Mucosa of stomach (tissue), 1 donor: Measurements from ENCODE around the gene SEMA4D.

Source experiments
- H3K27me3 ChIP-seq: one replicate; pipeline ENCODE4 v1.7.0; 2013; ENCODE audit warnings: mild to moderate bottlenecking, low read length; ENCODE audit not compliant: control insufficient read depth, insufficient read depth
- H3K36me3 ChIP-seq: one replicate; pipeline ENCODE4 v1.7.0; 2013; ENCODE audit warnings: low read length; ENCODE audit not compliant: control insufficient read depth, insufficient read depth
- H3K4me1 ChIP-seq: one replicate; pipeline ENCODE4 v1.7.0; 2013; ENCODE audit warnings: mild to moderate bottlenecking, low read length; ENCODE audit not compliant: control insufficient read depth, insufficient read depth
- H3K4me3 ChIP-seq: one replicate; pipeline ENCODE4 v1.7.0; 2013; ENCODE audit warnings: low read length
- H3K9ac ChIP-seq: one replicate; pipeline ENCODE4 v1.7.0; 2013; ENCODE audit warnings: mild to moderate bottlenecking, low read length, moderate library complexity
- H3K9me3 ChIP-seq: one replicate; pipeline ENCODE4 v1.7.0; 2013; ENCODE audit warnings: mild to moderate bottlenecking, low read length, moderate library complexity; ENCODE audit not compliant: control insufficient read depth
- donor health status: Pancreatic carcinoma.

The SEMA4D gene

DNA sequence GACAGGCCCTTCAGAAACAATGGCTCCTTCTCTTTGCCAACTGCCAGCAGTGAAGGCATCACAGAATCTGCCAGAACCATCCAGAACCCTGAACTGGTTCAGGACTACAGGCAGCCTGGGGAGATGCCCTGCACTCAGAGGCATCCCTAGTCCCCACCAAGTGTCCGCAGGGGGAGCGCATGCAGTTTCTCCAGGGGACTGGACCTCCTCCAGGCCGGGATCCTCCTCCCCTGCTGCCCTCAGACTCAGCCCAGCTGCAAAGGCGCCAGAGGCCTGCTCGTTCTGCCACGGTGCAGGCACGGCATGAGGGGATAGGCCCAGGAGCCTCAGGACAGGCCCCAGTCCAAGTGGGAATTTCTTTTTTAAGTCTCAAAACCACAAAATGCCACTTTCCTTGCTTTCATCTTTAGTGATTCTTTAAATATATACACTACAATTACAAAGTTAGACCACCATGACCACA is 72.0 kb downstream of the SEMA4D start:
- Histone ChIP-seq H3K4me1 (peaks cover 11% of the 10 kb centered on the region), H3K4me3 (no peak overlapping the region), H3K9ac (no peak overlapping the region), H3K36me3 (no peaks in the 10 kb centered on the region), H3K27me3 (no peaks in the 10 kb centered on the region), H3K9me3 (no peaks in the 10 kb centered on the region)

DNA sequence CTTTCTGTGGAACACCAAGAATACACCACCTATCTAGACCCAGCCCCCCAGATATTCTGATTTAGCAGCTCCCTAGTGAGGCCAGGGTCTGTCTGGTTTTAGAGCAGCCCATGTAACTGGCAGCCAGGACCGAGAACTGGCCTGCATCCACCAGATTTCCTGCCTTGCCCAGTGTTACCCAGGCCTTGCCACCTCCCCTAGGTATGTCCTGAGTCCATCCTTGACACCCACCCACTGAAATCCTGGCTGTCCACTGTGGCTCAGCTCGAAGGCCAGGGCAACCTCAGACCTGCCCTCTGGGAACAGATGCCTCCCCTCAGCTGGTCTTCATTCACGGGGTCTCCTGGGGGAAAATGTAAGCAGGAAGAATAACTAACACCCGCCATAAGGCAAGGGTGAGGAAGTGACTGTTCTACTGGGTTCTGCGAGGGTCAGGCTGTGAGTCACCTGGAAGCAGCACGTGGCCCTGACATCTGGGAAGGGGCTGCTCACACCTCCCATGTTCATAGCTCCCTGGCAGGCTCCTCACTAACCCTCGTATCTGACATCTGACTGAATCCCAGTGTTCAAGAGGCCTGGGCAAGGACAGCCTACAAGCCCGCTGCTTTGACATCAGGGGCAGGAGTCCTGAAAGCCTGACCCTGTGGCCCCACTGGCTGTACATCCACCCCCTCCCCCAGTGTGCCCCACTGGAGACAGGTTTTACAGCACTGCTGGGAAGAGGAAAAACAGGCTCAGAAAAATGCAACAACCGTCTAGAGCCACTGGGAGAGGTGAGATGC is 72.7 kb downstream of the SEMA4D start:
- Histone ChIP-seq H3K9me3 (no peaks in the 10 kb centered on the region), H3K27me3 (no peaks in the 10 kb centered on the region), H3K4me3 (no peak overlapping the region), H3K9ac (no peak overlapping the region), H3K4me1 (peaks cover 4% of the 10 kb centered on the region), H3K36me3 (no peaks in the 10 kb centered on the region)

DNA sequence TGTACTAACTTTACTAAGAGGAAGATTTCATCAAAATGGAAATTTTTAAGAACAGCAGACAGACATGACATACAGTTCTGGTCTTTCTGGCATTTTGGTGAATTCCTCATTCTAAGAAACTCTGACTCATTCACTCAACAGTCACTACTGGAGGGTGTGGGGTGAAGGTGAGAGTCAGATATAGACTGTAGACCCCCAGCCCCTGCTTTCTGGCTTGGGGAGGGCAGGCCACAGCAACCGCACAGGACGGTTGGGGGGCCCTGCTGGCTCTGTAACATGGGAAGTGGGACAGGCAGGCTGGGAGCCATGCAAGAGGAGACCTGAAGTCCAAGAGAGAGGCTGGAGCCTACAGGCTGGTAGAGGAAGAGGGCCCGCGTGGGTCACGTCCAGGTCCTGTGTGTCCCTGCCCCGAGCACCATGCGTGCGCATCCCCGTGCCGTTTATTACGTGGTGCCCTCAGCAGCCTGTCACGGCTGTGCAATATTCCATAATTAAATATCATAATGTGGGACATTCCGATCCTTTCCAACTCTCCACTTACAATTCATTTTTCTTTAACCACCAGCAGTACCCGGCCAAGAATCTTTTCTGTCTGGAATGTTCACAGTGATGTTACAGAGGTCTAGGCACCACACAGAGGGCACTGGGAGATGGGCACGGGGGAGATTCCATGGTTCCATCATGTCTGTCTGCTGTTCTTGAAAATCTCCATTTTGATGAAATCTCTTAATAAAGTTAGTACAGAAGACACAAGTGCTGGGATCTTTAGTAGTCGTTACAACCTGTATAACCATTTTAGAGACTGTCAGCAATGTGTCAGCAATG is 75.5 kb downstream of the SEMA4D start:
- H3K27me3 ChIP-seq = no peaks in the 10 kb centered on the region
- H3K4me1 ChIP-seq = no peaks in the 10 kb centered on the region
- H3K4me3 ChIP-seq = no peak overlapping the region
- H3K9me3 ChIP-seq = no peaks in the 10 kb centered on the region
- no peak overlapping the region for H3K9ac ChIP-seq
- H3K36me3 ChIP-seq = no peaks in the 10 kb centered on the region

DNA sequence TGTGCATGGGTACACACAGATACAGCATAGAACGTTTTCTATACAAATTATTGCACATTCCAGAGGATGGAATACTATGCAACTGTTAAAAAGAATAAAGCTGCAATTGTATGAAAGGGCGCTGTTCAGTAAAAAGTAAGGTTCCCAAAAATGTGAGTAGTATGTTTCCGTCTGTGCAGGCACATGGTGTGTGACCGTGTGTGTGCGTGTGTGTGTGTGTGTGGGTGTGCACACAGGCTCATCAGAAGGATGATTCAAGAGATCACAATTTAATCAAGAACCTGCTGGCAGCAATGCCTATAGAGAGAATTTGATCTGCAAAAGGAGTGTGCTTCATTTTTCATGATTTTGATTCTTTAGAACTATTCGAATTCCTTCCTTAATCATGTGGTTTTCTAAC is 76.3 kb downstream of the SEMA4D start:
- H3K27me3 ChIP-seq = no peaks in the 10 kb centered on the region
- no peak overlapping the region for H3K9ac ChIP-seq
- no peaks in the 10 kb centered on the region for H3K4me1 ChIP-seq
- no peaks in the 10 kb centered on the region for H3K9me3 ChIP-seq
- H3K36me3 ChIP-seq = no peaks in the 10 kb centered on the region
- no peak overlapping the region for H3K4me3 ChIP-seq

DNA sequence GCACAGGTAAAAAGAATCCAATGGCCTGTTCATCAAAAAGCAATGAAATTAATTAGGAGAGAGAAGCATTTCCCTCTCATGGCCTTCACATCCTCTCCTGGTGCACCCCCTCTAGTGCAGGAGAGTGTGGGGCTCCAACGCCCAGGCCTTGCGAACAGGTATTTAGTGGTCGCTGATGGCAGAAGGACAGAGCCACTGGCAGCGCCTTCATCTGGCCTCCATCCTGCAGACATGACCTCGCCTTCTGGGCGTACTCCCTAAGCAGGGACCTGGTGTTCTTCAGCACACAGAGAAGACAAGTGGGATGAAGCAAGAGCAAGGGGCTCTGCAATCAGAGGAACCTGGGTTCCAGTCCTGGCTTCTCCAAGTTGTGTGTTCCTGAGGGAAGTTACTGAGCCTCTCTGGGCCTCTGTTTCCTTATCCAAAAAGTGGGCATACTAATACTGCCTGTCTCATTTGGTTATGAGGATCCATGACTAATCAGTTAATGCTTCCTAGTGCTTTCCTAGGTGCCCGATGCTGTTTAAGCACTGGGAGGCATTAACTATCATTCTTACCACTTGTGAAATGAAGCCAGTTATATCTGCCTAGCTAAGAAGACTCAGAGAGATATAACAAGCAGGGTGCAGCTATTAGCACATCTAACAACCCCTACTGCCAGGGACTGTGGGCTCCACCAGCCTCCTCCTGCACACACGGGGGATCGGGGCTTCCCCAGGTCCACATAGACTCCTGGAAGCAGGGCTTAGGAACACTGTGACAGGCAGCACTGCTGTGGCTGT is 77.3 kb downstream of the SEMA4D start:
- H3K36me3 ChIP-seq = no peaks in the 10 kb centered on the region
- no peaks in the 10 kb centered on the region for H3K27me3 ChIP-seq
- no peak overlapping the region for H3K9ac ChIP-seq
- no peak overlapping the region for H3K4me3 ChIP-seq
- H3K4me1 ChIP-seq = no peaks in the 10 kb centered on the region
- H3K9me3 ChIP-seq = no peaks in the 10 kb centered on the region

DNA sequence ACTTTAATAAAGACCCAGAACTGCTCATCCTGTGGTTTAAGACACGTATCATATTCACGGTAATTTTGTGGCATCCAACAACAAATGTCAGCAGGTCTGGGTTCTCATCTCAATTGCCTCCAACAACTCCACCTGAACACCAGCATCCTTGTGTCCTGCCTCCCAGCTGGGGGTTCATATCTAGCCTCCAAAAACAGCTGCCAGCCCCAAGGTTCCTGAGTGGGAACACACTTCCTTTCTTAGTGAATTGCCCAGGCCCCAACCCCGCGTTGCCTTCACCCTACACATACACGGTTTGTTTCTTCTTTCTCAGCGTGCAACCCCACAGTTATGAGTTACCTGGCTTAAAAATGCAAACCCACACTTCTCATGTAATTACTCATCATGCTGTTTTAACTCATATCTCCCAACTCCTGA is 77.9 kb downstream of the SEMA4D start:
- Histone ChIP-seq H3K27me3 (no peaks in the 10 kb centered on the region), H3K4me1 (no peaks in the 10 kb centered on the region), H3K36me3 (no peaks in the 10 kb centered on the region), H3K9me3 (no peaks in the 10 kb centered on the region), H3K9ac (no peak overlapping the region), H3K4me3 (no peak overlapping the region)

- Histone ChIP-seq H3K9ac (no peak overlapping the region), H3K27me3 (no peaks in the 10 kb centered on the region), H3K36me3 (no peaks in the 10 kb centered on the region), H3K9me3 (no peaks in the 10 kb centered on the region), H3K4me1 (no peaks in the 10 kb centered on the region), H3K4me3 (no peak overlapping the region)
These were observed 78.9 kb downstream of the SEMA4D start for GRCh38 chr9:89418882-89419640.

DNA sequence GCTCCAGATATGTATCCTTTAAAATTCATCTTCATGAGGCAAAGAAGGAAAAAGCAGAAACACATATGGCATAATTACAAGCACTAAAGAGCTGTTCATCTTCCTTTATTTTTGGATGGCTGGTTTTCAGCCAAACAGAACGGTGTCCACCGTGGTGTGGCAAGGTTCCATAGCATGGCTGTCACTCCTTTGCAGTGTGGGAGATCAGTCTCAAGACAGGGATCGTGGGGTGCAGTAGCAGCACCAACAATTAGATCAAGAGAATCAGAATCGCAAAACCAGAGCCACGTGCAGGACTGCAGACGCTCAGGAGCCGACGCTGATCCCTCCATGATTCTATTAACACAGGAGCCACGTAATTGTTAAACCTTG is 79.5 kb downstream of the SEMA4D start:
- Histone ChIP-seq H3K9me3 (no peaks in the 10 kb centered on the region), H3K36me3 (no peaks in the 10 kb centered on the region), H3K4me3 (no peak overlapping the region), H3K4me1 (no peaks in the 10 kb centered on the region), H3K9ac (no peak overlapping the region), H3K27me3 (no peaks in the 10 kb centered on the region)

DNA sequence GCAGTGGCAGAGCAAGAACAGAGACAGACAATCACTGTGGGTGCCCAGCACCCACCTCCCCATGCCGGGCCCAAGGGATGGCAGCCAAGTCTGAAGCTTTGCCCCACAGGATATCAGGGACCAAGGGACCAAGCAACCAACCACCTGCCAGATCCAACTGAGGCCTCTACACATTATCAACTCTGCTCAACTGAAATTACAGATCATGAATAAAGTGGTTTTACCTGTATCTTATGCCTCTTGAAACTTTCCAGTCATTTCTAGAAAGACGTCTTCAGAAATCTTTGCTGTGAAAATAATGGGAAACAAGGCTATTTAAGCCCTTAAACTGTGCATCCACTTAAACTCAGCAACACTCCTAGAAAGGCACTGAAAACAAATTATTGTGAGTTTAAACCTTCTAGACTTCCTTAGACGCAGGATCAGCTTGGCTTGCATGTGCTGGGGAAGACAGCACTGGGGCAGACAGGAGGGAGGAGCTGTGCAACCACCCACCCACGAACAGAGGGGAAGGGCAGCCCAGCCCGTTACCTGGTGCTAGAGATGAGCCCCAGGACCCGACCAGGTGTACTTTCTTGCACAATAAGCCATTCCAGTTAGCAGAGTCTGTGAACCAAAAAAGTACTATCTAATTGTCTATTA is 80.0 kb downstream of the SEMA4D start:
- no peak overlapping the region for H3K4me3 ChIP-seq

GRCh38 chr9:89414670-89415324 is 83.1 kb downstream of the SEMA4D start:
- no peaks in the 10 kb centered on the region for H3K27me3 ChIP-seq
- no peaks in the 10 kb centered on the region for H3K9me3 ChIP-seq
- no peak overlapping the region for H3K9ac ChIP-seq
- H3K4me3 ChIP-seq = no peak overlapping the region
- H3K36me3 ChIP-seq = no peaks in the 10 kb centered on the region
- H3K4me1 ChIP-seq = no peaks in the 10 kb centered on the region

More for the DNA sequence above, 80.0 kb downstream of the SEMA4D start:
- no peaks in the 10 kb centered on the region for H3K9me3 ChIP-seq
- H3K27me3 ChIP-seq = no peaks in the 10 kb centered on the region
- H3K36me3 ChIP-seq = no peaks in the 10 kb centered on the region
- H3K9ac ChIP-seq = no peak overlapping the region
- no peaks in the 10 kb centered on the region for H3K4me1 ChIP-seq
